Measurements from ENCODE around the gene TTL.

DNA sequence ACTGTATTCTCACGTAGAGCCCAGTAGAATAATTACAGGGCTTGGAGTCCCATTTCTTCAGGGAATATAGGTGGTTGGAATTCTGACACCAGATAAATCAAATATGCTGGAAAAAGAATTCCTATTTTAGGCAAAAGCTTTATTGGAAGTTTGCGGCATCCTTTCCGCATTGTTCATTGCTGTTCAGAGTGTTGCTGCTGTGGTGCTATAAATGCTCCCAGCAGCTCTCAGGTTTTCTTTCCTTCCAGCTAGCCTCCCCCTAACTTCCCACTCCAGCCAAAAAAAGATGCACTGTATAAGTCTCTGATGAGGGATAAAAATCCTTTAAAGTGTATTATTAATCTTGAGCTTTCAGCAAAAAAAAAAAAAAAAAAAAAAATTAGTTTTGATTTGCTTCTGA is 34.8 kb downstream of the TTL start:
- TF ChIP-seq EZH2 (IDR thresholded peaks at IDR 0.05; ENCODE audit: insufficient read depth, poor library complexity, severe bottlenecking) (no peak), EZH2phosphoT487 (IDR thresholded peaks at IDR 0.05; ENCODE audit: insufficient read depth, low read depth) (no peak)
